Smooth muscle cell (in vitro differentiated cells): ENCODE measurements around the gene TEDDM1. TPM values are rescaled to one million over a fixed set of nuclear protein-coding genes. Genes with fewer than 3 reads are reported as not detected.

ENCODE experiments used
- DNase-seq: peaks from one replicate; lab custom pipeline; 2025; ENCODE audit not compliant: unreplicated experiment; lab: John Stamatoyannopoulos, UW
- H2AFZ ChIP-seq: fragments of 200-600 bp; sonication (generic); 2 replicates; pipeline ENCODE4 v1.6.0; 2016; ENCODE audit warnings: antibody characterized with exemption, low read depth, mild to moderate bottlenecking
- H3F3A ChIP-seq: fragments of 200-600 bp; sonication (generic); 2 replicates; pipeline ENCODE4 v1.6.0; 2017; ENCODE audit warnings: antibody characterized with exemption, low read depth
- H3K27ac ChIP-seq: fragments of 200-600 bp; sonication (generic); 2 replicates; pipeline ENCODE4 v1.5.1; 2016; ENCODE audit warnings: low read depth, mild to moderate bottlenecking
- H3K27me3 ChIP-seq: fragments of 200-600 bp; sonication (generic); 2 replicates; pipeline ENCODE4 v1.6.1; 2016; ENCODE audit warnings: low read depth, mild to moderate bottlenecking
- H3K36me3 ChIP-seq: fragments of 200-600 bp; sonication (generic); 2 replicates; pipeline ENCODE4 v1.5.1; 2016; ENCODE audit warnings: low read depth
- H3K4me1 ChIP-seq: fragments of 200-600 bp; sonication (generic); 2 replicates; pipeline ENCODE4 v1.5.1; 2016; ENCODE audit warnings: low read depth
- H3K4me2 ChIP-seq: fragments of 200-600 bp; sonication (generic); 2 replicates; pipeline ENCODE4 v1.6.0; 2016; ENCODE audit warnings: mild to moderate bottlenecking
- H3K4me3 ChIP-seq: fragments of 200-600 bp; sonication (generic); 2 replicates; pipeline ENCODE4 v1.5.1; 2016; ENCODE audit warnings: mild to moderate bottlenecking
- H3K79me2 ChIP-seq: fragments of 200-600 bp; sonication (generic); 2 replicates; pipeline ENCODE4 v1.6.0; 2016; ENCODE audit warnings: low read depth, mild to moderate bottlenecking
- H3K9ac ChIP-seq: fragments of 200-600 bp; sonication (generic); 2 replicates; pipeline ENCODE4 v1.6.0; 2016; ENCODE audit warnings: low read depth
- H3K9me3 ChIP-seq: fragments of 200-600 bp; sonication (generic); replicated peaks from 2 replicates; pipeline ENCODE4 v1.5.1; 2016; ENCODE audit warnings: low read depth
- H4K20me1 ChIP-seq: fragments of 200-600 bp; sonication (generic); 2 replicates; pipeline ENCODE4 v1.6.0; 2016; ENCODE audit warnings: low read depth
- CTCF ChIP-seq: fragments of 200-600 bp; sonication (generic); IDR thresholded peaks from 2 replicates; pipeline ENCODE4 v1.5.1; 2017; ENCODE audit warnings: borderline replicate concordance, mild to moderate bottlenecking, antibody characterized with exemption; ENCODE audit not compliant: insufficient read depth, poor library complexity, severe bottlenecking
- WGBS: methylation state at CpG from one replicate; pipeline ENCODE4 v1.1.7; 2016; ENCODE audit warnings: low lambda C conversion rate; 5-methylcytosine and 5-hydroxymethylcytosine counted together
- polyA plus RNA-seq: library from polyadenylated mRNA; unstranded; fragments of >200 nt; fragmentation: Nextera tagmentation; extraction: Ambion mirVana; gene quantifications from 2 replicates; pipeline ENCODE4 v1.2.1, GENCODE V29; 2016
- total RNA-seq: library from RNA; depleted of rRNA; stranded (reverse); fragments of >200 nt; gene quantifications from 2 replicates; pipeline ENCODE4 v1.2.3, GENCODE V29; 2014

TEDDM1 gene
- total and polyA plus RNA-seq, 2 experiments from 2014 or later: not detected

GRCh38 chr1:182359645-182360044, 40.8 kb downstream of the TEDDM1 start:
- no peaks in the 10 kb centered on the region for H4K20me1 ChIP-seq
- WGBS: 75% methylated on average over 7 of the region's 7 CpGs
- no peaks in the 10 kb centered on the region for H3K36me3 ChIP-seq
- no peak for DNase-seq
- H3K4me2 ChIP-seq: no peak overlapping the region
- no peak overlapping the region for H3K4me3 ChIP-seq
- no peak overlapping the region for H3K27ac ChIP-seq
- TF ChIP-seq CTCF: no peak
- no peak overlapping the region for H3K9ac ChIP-seq
- H3K79me2 ChIP-seq: no peaks in the 10 kb centered on the region
- H3K27me3 ChIP-seq: no peaks in the 10 kb centered on the region
- H3K9me3 ChIP-seq: no peaks in the 10 kb centered on the region
- no peaks in the 10 kb centered on the region for H3F3A ChIP-seq
- H2AFZ ChIP-seq: no peak overlapping the region
- H3K4me1 ChIP-seq: peaks cover 24% of the 10 kb centered on the region

DNA sequence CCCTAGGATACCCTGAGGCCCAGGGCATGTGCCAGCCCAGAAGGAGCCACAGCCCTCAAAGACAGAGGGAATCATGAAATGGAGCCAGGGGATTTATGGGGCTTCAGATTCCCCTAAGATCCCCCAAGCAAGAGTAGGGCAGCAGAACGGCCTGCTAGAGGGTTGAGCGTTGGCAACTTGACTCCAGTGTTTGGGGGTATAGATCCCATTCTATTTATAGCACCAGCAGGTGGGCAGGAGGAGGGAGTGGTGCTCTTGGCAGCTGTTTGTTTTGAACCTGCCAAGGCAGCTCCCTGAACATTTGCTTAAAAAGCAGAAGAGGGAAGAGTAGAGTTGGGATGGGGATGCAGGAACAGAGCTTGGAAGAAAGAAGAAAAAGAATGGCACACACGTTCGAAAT, 42.6 kb downstream of the TEDDM1 start:
- no peaks in the 10 kb centered on the region for H3F3A ChIP-seq
- H3K36me3 ChIP-seq: no peaks in the 10 kb centered on the region
- H3K79me2 ChIP-seq: no peaks in the 10 kb centered on the region
- H3K27me3 ChIP-seq: no peaks in the 10 kb centered on the region
- no peaks in the 10 kb centered on the region for H4K20me1 ChIP-seq
- no peak for DNase-seq
- H3K27ac ChIP-seq: no peak overlapping the region
- H3K9me3 ChIP-seq: no peaks in the 10 kb centered on the region
- H3K4me3 ChIP-seq: no peak overlapping the region
- no peak for TF ChIP-seq CTCF
- 91% methylated on average over 4 of the region's 4 CpGs for WGBS
- no peak overlapping the region for H3K4me2 ChIP-seq
- H3K9ac ChIP-seq: no peak overlapping the region
- peaks cover 24% of the 10 kb centered on the region for H3K4me1 ChIP-seq
- H2AFZ ChIP-seq: no peak overlapping the region

DNA sequence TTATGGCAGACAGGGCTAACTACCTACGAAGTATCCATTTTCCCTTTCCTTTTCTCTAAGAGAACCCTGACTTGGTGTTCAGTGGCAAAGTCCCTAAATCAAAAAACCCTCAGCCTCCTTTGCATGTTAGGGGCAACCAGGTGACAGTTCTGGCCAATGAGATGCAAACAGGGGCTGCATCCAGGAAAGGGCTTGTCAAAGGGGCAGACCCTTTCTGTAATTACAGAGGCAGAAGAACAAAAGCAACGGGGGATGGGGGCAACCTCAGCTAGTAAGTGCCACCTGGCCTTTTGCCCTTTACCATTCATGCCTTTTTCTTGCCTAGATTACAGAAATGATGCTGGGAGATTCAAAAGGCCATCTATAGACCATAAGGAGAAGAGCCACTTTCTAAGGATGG, 43.3 kb downstream of the TEDDM1 start:
- peaks cover 24% of the 10 kb centered on the region for H3K4me1 ChIP-seq
- no peak overlapping the region for H3K4me2 ChIP-seq
- 77% methylated on average over 2 of the region's 2 CpGs for WGBS

More for the DNA sequence above, 43.3 kb downstream of the TEDDM1 start:
- H3K9me3 ChIP-seq: no peaks in the 10 kb centered on the region
- no peak overlapping the region for H2AFZ ChIP-seq
- no peak for DNase-seq
- H4K20me1 ChIP-seq: no peaks in the 10 kb centered on the region
- no peaks in the 10 kb centered on the region for H3F3A ChIP-seq
- no peaks in the 10 kb centered on the region for H3K79me2 ChIP-seq
- no peak overlapping the region for H3K4me3 ChIP-seq
- H3K36me3 ChIP-seq: no peaks in the 10 kb centered on the region
- H3K9ac ChIP-seq: no peak overlapping the region
- H3K27ac ChIP-seq: no peak overlapping the region
- TF ChIP-seq CTCF: no peak
- no peaks in the 10 kb centered on the region for H3K27me3 ChIP-seq
